Activated gamma-delta T cell (primary cell): ENCODE results near the gene ADGRG1.
"Not testable (repeated sequence)": the region's sequence is repeated elsewhere in the genome, so short reads cannot be mapped to it uniquely, and the experiment has no call there.

ENCODE experiments used
- DNase-seq: peaks from one replicate; lab custom pipeline; 2025; lab: John Stamatoyannopoulos, UW

Gene ADGRG1

GRCh38 chr16:57666353-57667047 is 38.1 kb downstream of the ADGRG1 start:
- no peak for DNase-seq

- no peak for DNase-seq
These were observed 38.7 kb downstream of the ADGRG1 start for GRCh38 chr16:57667048-57667525.

GRCh38 chr16:57667526-57668262 is 39.3 kb downstream of the ADGRG1 start:
- no peak for DNase-seq

GRCh38 chr16:57668263-57668571 is 39.8 kb downstream of the ADGRG1 start, which contains the start of gene ADGRG3:
TSS of gene ADGRG3 (plus strand) at chr16:57668306. CDS start at chr16:57668348, 42 bp downstream.
- no peak for DNase-seq

- DNase-seq = no peak
These were observed 40.4 kb downstream of the ADGRG1 start for GRCh38 chr16:57668630-57669475.

- no peak for DNase-seq
These were observed 41.2 kb downstream of the ADGRG1 start for GRCh38 chr16:57669476-57670162.

- DNase-seq = no peak
These were observed 41.8 kb downstream of the ADGRG1 start for GRCh38 chr16:57670196-57670595.

- DNase-seq = not testable (repeated sequence)
These were observed 43.0 kb downstream of the ADGRG1 start for GRCh38 chr16:57671451-57671850.

GRCh38 chr16:57672416-57672815 is 44.0 kb downstream of the ADGRG1 start:
- DNase-seq = no peak

GRCh38 chr16:57672824-57673223 is 44.4 kb downstream of the ADGRG1 start:
- DNase-seq = no peak

GRCh38 chr16:57675741-57676551 is 47.5 kb downstream of the ADGRG1 start:
- no peak for DNase-seq

GRCh38 chr16:57676553-57677085 is 48.2 kb downstream of the ADGRG1 start:
- DNase-seq = no peak

GRCh38 chr16:57677622-57678369 is 49.4 kb downstream of the ADGRG1 start:
- DNase-seq = no peak

GRCh38 chr16:57679016-57679415 is 50.6 kb downstream of the ADGRG1 start:
- no peak for DNase-seq

GRCh38 chr16:57679767-57680482 is 51.5 kb downstream of the ADGRG1 start:
- DNase-seq = no peak

- no peak for DNase-seq
These were observed 52.5 kb downstream of the ADGRG1 start for GRCh38 chr16:57680842-57681375.

GRCh38 chr16:57681950-57682728 is 53.7 kb downstream of the ADGRG1 start:
- no peak for DNase-seq
